Gastroesophageal sphincter (tissue), 4 donors: ENCODE measurements around the gene ERC1. TPM values are rescaled to one million over a fixed set of nuclear protein-coding genes. Genes with fewer than 3 reads are reported as not detected.

Source experiments
- ATAC-seq: fragments of 150-250 bp; one replicate; pipeline ENCODE4 v1.9.1; 2016; ENCODE audit warnings: mild to moderate bottlenecking, moderate library complexity
- H3K27ac ChIP-seq, 4 donors: fragments of 200-600 bp; sonication (generic) in 3 of 4; 1 replicate in 3 of 4; 2 replicates in 1 of 4; pipeline ENCODE4 v1.5.1; 2016 to 2019
- H3K27me3 ChIP-seq: fragments of 200-600 bp; sonication (generic); one replicate; pipeline ENCODE4 v1.5.1; 2019
- H3K36me3 ChIP-seq, 2 donors: fragments of 200-600 bp; sonication (generic); one replicate each; pipeline ENCODE4 v1.5.1; 2019; ENCODE audit warnings: control low read depth in 1 of 2
- H3K4me1 ChIP-seq, 3 donors: fragments of 200-600 bp; sonication (generic); 1 replicate in 2 of 3; 2 replicates in 1 of 3; pipeline ENCODE4 v1.5.1; 2016 to 2019; ENCODE audit warnings: control low read depth in 2 of 3
- H3K4me3 ChIP-seq, 2 donors: fragments of 200-600 bp; sonication (generic); one replicate each; pipeline ENCODE4 v1.5.1; 2019; ENCODE audit warnings: mild to moderate bottlenecking in 1 of 2, moderate library complexity in 1 of 2
- H3K9me3 ChIP-seq, 3 donors: fragments of 200-600 bp; sonication (generic); one replicate each; pipeline ENCODE4 v1.5.1; 2017 to 2019; ENCODE audit warnings: control low read depth in 2 of 3
- CTCF ChIP-seq, 4 experiments: fragments of 200-600 bp in 2 of 4; fragments of 450-650 bp in 2 of 4; sonication (generic) in 1 of 4; IDR thresholded peaks; one replicate each; pipeline ENCODE4 v1.5.1; 2017 to 2019; ENCODE audit warnings: antibody characterized with exemption in 4 of 4, mild to moderate bottlenecking in 2 of 4, moderate library complexity in 2 of 4
- EP300 ChIP-seq: sonication (generic); formaldehyde crosslinking; IDR thresholded peaks from one replicate; pipeline ENCODE4 v1.6.1; 2017; ENCODE audit warnings: antibody characterized with exemption, mild to moderate bottlenecking
- POLR2A ChIP-seq, 2 donors: fragments of 450-650 bp; IDR thresholded peaks; one replicate each; pipeline ENCODE4 v1.6.1; 2017; ENCODE audit warnings: antibody characterized with exemption in 2 of 2, mild to moderate bottlenecking in 2 of 2, moderate library complexity in 1 of 2
- POLR2AphosphoS5 ChIP-seq: sonication (generic); formaldehyde crosslinking; IDR thresholded peaks from one replicate; pipeline ENCODE4 v1.6.1; 2017; ENCODE audit warnings: antibody characterized with exemption
- WGBS, 2 donors: methylation state at CpG; one replicate each; pipeline ENCODE4 v1.1.5; 2018; ENCODE audit warnings: low coverage in 1 of 2; 5-methylcytosine and 5-hydroxymethylcytosine counted together
- total RNA-seq, 4 donors: library from RNA; depleted of rRNA; stranded (reverse); fragments of >200 nt; gene quantifications; one replicate each; pipeline ENCODE4 v1.1.0, GENCODE V29; 2016

The ERC1 gene
- total RNA-seq, 4 donors from 2014 or later: 38.3 to 80.2 (median 58.4) TPM

GRCh38 chr12:1167784-1168183, 176.8 kb downstream of the ERC1 start:
- TF ChIP-seq POLR2A (IDR thresholded peaks at IDR 0.05) (no peak), CTCF (IDR thresholded peaks at IDR 0.05) (no peak), EP300 (no peak), POLR2AphosphoS5 (no peak)
- no peak overlapping the region for H3K27ac ChIP-seq
- no peaks in the 10 kb centered on the region for H3K27me3 ChIP-seq
- WGBS, 2 donors: 83 to 100% methylated on average over 7 to 11 of the region's 12 CpGs
- H3K4me3 ChIP-seq: no peak overlapping the region
- ATAC-seq: no peak
- H3K4me1 ChIP-seq: peaks cover 0 to 7% (median 2%) of the 10 kb centered on the region in 3 donors
- H3K9me3 ChIP-seq: no peaks in the 10 kb centered on the region
- peaks cover 0 to 13% of the 10 kb centered on the region in 2 donors for H3K36me3 ChIP-seq

GRCh38 chr12:1170411-1170810, 179.4 kb downstream of the ERC1 start:
- TF ChIP-seq EP300 (no peak), POLR2AphosphoS5 (no peak), POLR2A (IDR thresholded peaks at IDR 0.05) (no peak), CTCF (IDR thresholded peaks at IDR 0.05) (no peak)
- H3K9me3 ChIP-seq: no peaks in the 10 kb centered on the region
- peaks cover 0 to 7% (median 2%) of the 10 kb centered on the region in 3 donors for H3K4me1 ChIP-seq
- no peak overlapping the region for H3K27ac ChIP-seq
- no peaks in the 10 kb centered on the region for H3K27me3 ChIP-seq
- H3K4me3 ChIP-seq: no peak overlapping the region
- peaks cover 0 to 13% of the 10 kb centered on the region in 2 donors for H3K36me3 ChIP-seq
- ATAC-seq: no peak
- 93 to 100% methylated on average over 2 to 3 of the region's 3 CpGs for WGBS, 2 donors

- Histone ChIP-seq H3K36me3 (peaks cover 0 to 16% of the 10 kb centered on the region in 2 donors), H3K9me3 (no peaks in the 10 kb centered on the region), H3K4me3 (no peak overlapping the region), H3K27me3 (no peaks in the 10 kb centered on the region), H3K27ac (no peak overlapping the region), H3K4me1 (peaks cover 0 to 6% (median 2%) of the 10 kb centered on the region in 3 donors)
- 81 to 93% methylated on average over 4 to 6 of the region's 6 CpGs for WGBS, 2 donors
- no peak for TF ChIP-seq POLR2AphosphoS5
- TF ChIP-seq CTCF (IDR thresholded peaks at IDR 0.05): no peak
- TF ChIP-seq EP300: no peak
- no peak for TF ChIP-seq POLR2A (IDR thresholded peaks at IDR 0.05)
- ATAC-seq: no peak
Observed at GRCh38 chr12:1171657-1172408, 180.8 kb downstream of the ERC1 start.

- ATAC-seq: no peak
- no peak for TF ChIP-seq POLR2A (IDR thresholded peaks at IDR 0.05)
- TF ChIP-seq CTCF (IDR thresholded peaks at IDR 0.05): no peak
- TF ChIP-seq POLR2AphosphoS5: no peak
- no peak for TF ChIP-seq EP300
- Histone ChIP-seq H3K4me1 (no peaks in the 10 kb centered on the region), H3K36me3 (peaks cover 0 to 7% of the 10 kb centered on the region in 2 donors), H3K4me3 (no peak overlapping the region), H3K9me3 (no peaks in the 10 kb centered on the region), H3K27me3 (no peaks in the 10 kb centered on the region), H3K27ac (no peak overlapping the region)
- WGBS, 2 donors: 56 to 75% methylated on average over 5 to 8 of the region's 8 CpGs
Observed at GRCh38 chr12:1173781-1174617, 183.0 kb downstream of the ERC1 start.
